ENCODE measurements around the gene AMBRA1. TPM values are rescaled to one million over a fixed set of nuclear protein-coding genes. Genes with fewer than 3 reads are reported as not detected.

The AMBRA1 gene
- total and polyA plus RNA-seq, 12 donors = 5.2 to 23.3 (median 16.0) TPM

- TF ChIP-seq CTCF (IDR thresholded peaks at IDR 0.05) = no peak
- Histone ChIP-seq H3K36me3 (peaks cover 0 to 81% (median 39%) of the 10 kb centered on the region in 9 donors), H3K4me3 (no peak overlapping the region), H3K27me3 (no peaks in the 10 kb centered on the region), H3K27ac (no peak overlapping the region), H3K9me3 (no peaks in the 10 kb centered on the region), H3K4me1 (peaks cover 5 to 36% (median 16%) of the 10 kb centered on the region in 9 donors)
- ATAC-seq = no peak
- 83 to 84% methylated on average over 5 of the region's 5 CpGs for WGBS, 2 donors
- intact Hi-C loops (cut with DNase I) = loop anchor here in 1 of 10 donors (5.0 kb wide), 1 partner anchor 208 kb away; no protein-coding TSS in a partner anchor
- DNase-seq = no peak
These were observed 189.3 kb downstream of the AMBRA1 start for GRCh38 chr11:46404476-46405017.

GRCh38 chr11:46402957-46403902, 190.6 kb downstream of the AMBRA1 start:
- Histone ChIP-seq H3K4me3 (no peak overlapping the region), H3K9me3 (no peaks in the 10 kb centered on the region), H3K27ac (peak overlapping the region in 2 of 10 donors; percentile 1 to 44), H3K36me3 (peaks cover 0 to 81% (median 26%) of the 10 kb centered on the region in 9 donors), H3K4me1 (peaks cover 5 to 36% (median 16%) of the 10 kb centered on the region in 9 donors), H3K27me3 (no peaks in the 10 kb centered on the region)
- peak in 7 of 8 donors; percentile 38 to 76 (median 56) for ATAC-seq
- WGBS, 2 donors = 44% methylated on average over 6 of the region's 6 CpGs
- intact Hi-C loops (cut with DNase I) = loop anchor here in 1 of 10 donors (5.0 kb wide), 1 partner anchor 209 kb away; no protein-coding TSS in a partner anchor
- peak in 1 of 2 donors; percentile 33 for DNase-seq
- TF ChIP-seq CTCF (IDR thresholded peaks at IDR 0.05) = no peak

GRCh38 chr11:46397526-46397925, 196.3 kb downstream of the AMBRA1 start:
- H3K36me3 ChIP-seq = peaks cover 0 to 53% (median 11%) of the 10 kb centered on the region in 9 donors
- peaks cover 0 to 6% (median 0%) of the 10 kb centered on the region in 7 donors for H3K27me3 ChIP-seq
- WGBS, 2 donors = 96 to 97% methylated on average over 19 of the region's 19 CpGs
- no peak for ATAC-seq
- no peak overlapping the region for H3K27ac ChIP-seq
- no peak for DNase-seq
- TF ChIP-seq CTCF (IDR thresholded peaks at IDR 0.05) = no peak
- no peaks in the 10 kb centered on the region for H3K9me3 ChIP-seq
- peaks cover 0 to 16% (median 9%) of the 10 kb centered on the region in 9 donors for H3K4me1 ChIP-seq
- intact Hi-C loops (cut with DNase I) = loop anchor here in 1 of 10 donors (10.0 kb wide), 1 partner anchor 217 kb away; the partner anchor contains the start of genes ATG13 and HARBI1
- no peak overlapping the region for H3K4me3 ChIP-seq

- peaks cover 21 to 43% (median 36%) of the 10 kb centered on the region in 7 donors for H3K27me3 ChIP-seq
- peaks cover 0 to 33% (median 11%) of the 10 kb centered on the region in 9 donors for H3K36me3 ChIP-seq
- peaks cover 19 to 40% (median 34%) of the 10 kb centered on the region in 9 donors for H3K4me1 ChIP-seq
- no peak for TF ChIP-seq CTCF (IDR thresholded peaks at IDR 0.05)
- no peaks in the 10 kb centered on the region for H3K9me3 ChIP-seq
- DNase-seq (no peak), ATAC-seq (no peak)
- intact Hi-C loops (cut with DNase I) = loop anchor here in 3 of 10 donors (5.0 to 10.0 kb wide), 2 partner anchors 144 to 221 kb away; partner anchors contain the start of genes ATG13 (in 1 of the 3) and HARBI1 (in 1 of the 3)
- WGBS, 2 donors = 83 to 85% methylated on average over 4 of the region's 4 CpGs
- no peak overlapping the region for H3K4me3 ChIP-seq
- H3K27ac ChIP-seq = no peak overlapping the region
These were observed 200.1 kb downstream of the AMBRA1 start for GRCh38 chr11:46393759-46394158.
